GM23338 (cell line): ENCODE measurements around the gene SLC44A1.

Experiments used
- CREB1 ChIP-seq: fragments of 250-450 bp; sonication (Bioruptor Pico); IDR thresholded peaks from 2 replicates; pipeline ENCODE4 v1.5.0; 2020; ENCODE audit warnings: low read depth, mild to moderate bottlenecking, moderate library complexity
- EZH2 ChIP-seq: fragments of 200-600 bp; sonication (generic); IDR thresholded peaks from one replicate; pipeline ENCODE4 v1.8.0; 2017; ENCODE audit warnings: antibody characterized with exemption, mild to moderate bottlenecking, low read depth; ENCODE audit not compliant: unreplicated experiment
- JUNB ChIP-seq: IDR thresholded peaks from one replicate; pipeline ENCODE4 v1.6.1; 2016; ENCODE audit warnings: antibody characterized with exemption; ENCODE audit not compliant: unreplicated experiment
- POLR2AphosphoS5 ChIP-seq: IDR thresholded peaks from 2 replicates; pipeline ENCODE4 v1.6.1; 2016; ENCODE audit warnings: antibody characterized with exemption, low read depth
- TF ChIP-seq, protein P1 (sequence below): IDR thresholded peaks from one replicate; pipeline ENCODE4 v1.6.1; 2018; ENCODE audit warnings: antibody characterized with exemption; ENCODE audit not compliant: unreplicated experiment
- TF ChIP-seq, protein P2 (sequence below), 2 experiments: fragments of 200-600 bp in 1 of 2; sonication (generic) in 1 of 2; conservative IDR thresholded peaks; 2 replicates each; pipeline versions ENCODE4 v1.5.1 to v1.6.1; 2016 to 2017; ENCODE audit warnings: antibody characterized with exemption in 2 of 2, low read depth in 2 of 2, mild to moderate bottlenecking in 2 of 2, moderate library complexity in 1 of 2

DNA sequence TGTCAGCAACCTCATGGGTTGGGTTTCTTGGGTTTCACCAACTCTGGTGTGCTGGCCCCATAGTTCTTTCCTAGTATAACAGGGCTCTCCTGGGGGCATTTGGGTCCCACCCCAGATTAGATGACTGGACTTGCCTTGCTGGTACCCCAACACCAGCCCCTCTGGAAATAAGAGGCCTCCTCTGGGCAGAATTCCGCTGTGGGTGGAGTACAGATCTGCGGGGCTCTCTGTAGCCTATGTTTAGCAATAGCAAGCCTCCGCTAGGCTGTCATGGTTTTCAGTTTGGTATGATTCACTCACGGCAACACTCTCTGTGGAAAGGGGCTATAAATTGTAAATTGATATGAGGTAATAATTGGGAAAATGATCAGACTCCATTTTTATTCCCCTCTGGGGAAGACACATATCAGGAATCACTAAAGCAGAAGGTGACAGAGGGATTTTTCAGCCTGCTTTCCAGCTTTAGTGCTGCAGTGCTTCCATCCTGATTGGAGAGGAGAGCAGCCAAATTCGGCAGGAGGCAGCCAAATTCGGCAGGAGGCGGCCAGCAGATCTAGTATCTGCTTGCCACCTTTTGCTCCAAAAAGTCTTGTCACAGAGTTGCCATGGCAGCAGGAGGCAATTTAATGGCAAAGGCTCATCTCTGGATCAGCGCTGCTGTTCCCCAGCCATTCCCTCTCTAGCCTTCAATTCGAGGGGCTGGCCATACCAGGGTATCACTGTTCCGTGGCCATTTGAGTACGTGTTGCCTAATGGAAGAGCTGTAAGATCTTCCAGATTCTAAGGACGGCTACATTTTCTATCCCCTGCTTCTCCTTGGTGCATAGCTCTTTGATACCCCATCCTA is 84.6 kb downstream of the SLC44A1 start:
- TF ChIP-seq, protein P1, sequence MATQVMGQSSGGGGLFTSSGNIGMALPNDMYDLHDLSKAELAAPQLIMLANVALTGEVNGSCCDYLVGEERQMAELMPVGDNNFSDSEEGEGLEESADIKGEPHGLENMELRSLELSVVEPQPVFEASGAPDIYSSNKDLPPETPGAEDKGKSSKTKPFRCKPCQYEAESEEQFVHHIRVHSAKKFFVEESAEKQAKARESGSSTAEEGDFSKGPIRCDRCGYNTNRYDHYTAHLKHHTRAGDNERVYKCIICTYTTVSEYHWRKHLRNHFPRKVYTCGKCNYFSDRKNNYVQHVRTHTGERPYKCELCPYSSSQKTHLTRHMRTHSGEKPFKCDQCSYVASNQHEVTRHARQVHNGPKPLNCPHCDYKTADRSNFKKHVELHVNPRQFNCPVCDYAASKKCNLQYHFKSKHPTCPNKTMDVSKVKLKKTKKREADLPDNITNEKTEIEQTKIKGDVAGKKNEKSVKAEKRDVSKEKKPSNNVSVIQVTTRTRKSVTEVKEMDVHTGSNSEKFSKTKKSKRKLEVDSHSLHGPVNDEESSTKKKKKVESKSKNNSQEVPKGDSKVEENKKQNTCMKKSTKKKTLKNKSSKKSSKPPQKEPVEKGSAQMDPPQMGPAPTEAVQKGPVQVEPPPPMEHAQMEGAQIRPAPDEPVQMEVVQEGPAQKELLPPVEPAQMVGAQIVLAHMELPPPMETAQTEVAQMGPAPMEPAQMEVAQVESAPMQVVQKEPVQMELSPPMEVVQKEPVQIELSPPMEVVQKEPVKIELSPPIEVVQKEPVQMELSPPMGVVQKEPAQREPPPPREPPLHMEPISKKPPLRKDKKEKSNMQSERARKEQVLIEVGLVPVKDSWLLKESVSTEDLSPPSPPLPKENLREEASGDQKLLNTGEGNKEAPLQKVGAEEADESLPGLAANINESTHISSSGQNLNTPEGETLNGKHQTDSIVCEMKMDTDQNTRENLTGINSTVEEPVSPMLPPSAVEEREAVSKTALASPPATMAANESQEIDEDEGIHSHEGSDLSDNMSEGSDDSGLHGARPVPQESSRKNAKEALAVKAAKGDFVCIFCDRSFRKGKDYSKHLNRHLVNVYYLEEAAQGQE, result no peak
- no peak for TF ChIP-seq POLR2AphosphoS5
- TF ChIP-seq, protein P2, sequence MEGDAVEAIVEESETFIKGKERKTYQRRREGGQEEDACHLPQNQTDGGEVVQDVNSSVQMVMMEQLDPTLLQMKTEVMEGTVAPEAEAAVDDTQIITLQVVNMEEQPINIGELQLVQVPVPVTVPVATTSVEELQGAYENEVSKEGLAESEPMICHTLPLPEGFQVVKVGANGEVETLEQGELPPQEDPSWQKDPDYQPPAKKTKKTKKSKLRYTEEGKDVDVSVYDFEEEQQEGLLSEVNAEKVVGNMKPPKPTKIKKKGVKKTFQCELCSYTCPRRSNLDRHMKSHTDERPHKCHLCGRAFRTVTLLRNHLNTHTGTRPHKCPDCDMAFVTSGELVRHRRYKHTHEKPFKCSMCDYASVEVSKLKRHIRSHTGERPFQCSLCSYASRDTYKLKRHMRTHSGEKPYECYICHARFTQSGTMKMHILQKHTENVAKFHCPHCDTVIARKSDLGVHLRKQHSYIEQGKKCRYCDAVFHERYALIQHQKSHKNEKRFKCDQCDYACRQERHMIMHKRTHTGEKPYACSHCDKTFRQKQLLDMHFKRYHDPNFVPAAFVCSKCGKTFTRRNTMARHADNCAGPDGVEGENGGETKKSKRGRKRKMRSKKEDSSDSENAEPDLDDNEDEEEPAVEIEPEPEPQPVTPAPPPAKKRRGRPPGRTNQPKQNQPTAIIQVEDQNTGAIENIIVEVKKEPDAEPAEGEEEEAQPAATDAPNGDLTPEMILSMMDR (conservative IDR thresholded peaks at IDR 0.05; ENCODE audit: low read depth in 2 of 2), result no peak
- no peak for TF ChIP-seq CREB1
- TF ChIP-seq JUNB, result no peak
- no peak for TF ChIP-seq EZH2
